HUES64 (cell line): ENCODE measurements around the gene RNF31.

Source experiments
- H3K27ac ChIP-seq: 2 replicates; pipeline ENCODE4 v1.7.0; 2013; ENCODE audit warnings: low read depth, low read length, inconsistent platforms
- H3K27me3 ChIP-seq: 2 replicates; pipeline ENCODE4 v1.6.1; 2013; ENCODE audit warnings: mild to moderate bottlenecking, low read length; ENCODE audit not compliant: insufficient read depth
- H3K36me3 ChIP-seq: 2 replicates; pipeline ENCODE4 v1.6.1; 2013; ENCODE audit warnings: mild to moderate bottlenecking, low read length; ENCODE audit not compliant: insufficient read depth
- H3K4me1 ChIP-seq: 2 replicates; pipeline ENCODE4 v1.6.1; 2013; ENCODE audit warnings: mild to moderate bottlenecking, low read length, moderate library complexity; ENCODE audit not compliant: insufficient read depth
- H3K4me3 ChIP-seq: 2 replicates; pipeline ENCODE4 v1.5.1; 2013; ENCODE audit warnings: mild to moderate bottlenecking, low read length, moderate library complexity
- H3K9ac ChIP-seq: 2 replicates; pipeline ENCODE4 v1.6.1; 2013; ENCODE audit warnings: mild to moderate bottlenecking, low read depth, low read length
- H3K9me3 ChIP-seq: 2 replicates; pipeline ENCODE4 v1.6.1; 2013; ENCODE audit warnings: low read depth, low read length; ENCODE audit not compliant: insufficient read depth
- WGBS: fragments of 150-250, 120-280 bp; methylation state at CpG from one replicate; pipeline ENCODE4 v1.1.7; 2013; ENCODE audit warnings: missing lambda C conversion rate; 5-methylcytosine and 5-hydroxymethylcytosine counted together

Gene RNF31

GRCh38 chr14:24121210-24121609 lies 26.1 kb upstream of the RNF31 start:
- no peak overlapping the region for H3K27ac ChIP-seq
- H3K36me3 ChIP-seq = peaks cover 64% of the 10 kb centered on the region
- H3K9me3 ChIP-seq = no peaks in the 10 kb centered on the region
- no peaks in the 10 kb centered on the region for H3K27me3 ChIP-seq
- WGBS = 96% methylated on average over 8 of the region's 8 CpGs
- no peak overlapping the region for H3K4me3 ChIP-seq
- no peak overlapping the region for H3K9ac ChIP-seq
- no peaks in the 10 kb centered on the region for H3K4me1 ChIP-seq

GRCh38 chr14:24122416-24122815 lies 24.9 kb upstream of the RNF31 start:
- H3K27me3 ChIP-seq = no peaks in the 10 kb centered on the region
- no peak overlapping the region for H3K27ac ChIP-seq
- peaks cover 55% of the 10 kb centered on the region for H3K36me3 ChIP-seq
- H3K9ac ChIP-seq = no peak overlapping the region
- WGBS = 98% methylated on average over 4 of the region's 4 CpGs
- no peak overlapping the region for H3K4me3 ChIP-seq
- no peaks in the 10 kb centered on the region for H3K4me1 ChIP-seq
- no peaks in the 10 kb centered on the region for H3K9me3 ChIP-seq

GRCh38 chr14:24122898-24123297 lies 24.4 kb upstream of the RNF31 start:
- peaks cover 51% of the 10 kb centered on the region for H3K36me3 ChIP-seq
- H3K4me3 ChIP-seq = no peak overlapping the region
- H3K27ac ChIP-seq = no peak overlapping the region
- H3K9me3 ChIP-seq = no peaks in the 10 kb centered on the region
- H3K4me1 ChIP-seq = no peaks in the 10 kb centered on the region
- no peaks in the 10 kb centered on the region for H3K27me3 ChIP-seq
- 91% methylated on average over 8 of the region's 8 CpGs for WGBS
- no peak overlapping the region for H3K9ac ChIP-seq

- WGBS = 88% methylated on average over 9 of the region's 9 CpGs
- Histone ChIP-seq H3K27me3 (no peaks in the 10 kb centered on the region), H3K4me3 (no peak overlapping the region), H3K4me1 (no peaks in the 10 kb centered on the region), H3K9ac (no peak overlapping the region), H3K9me3 (no peaks in the 10 kb centered on the region), H3K36me3 (peaks cover 42% of the 10 kb centered on the region), H3K27ac (no peak overlapping the region)
Observed at GRCh38 chr14:24123424-24124417, 23.6 kb upstream of the RNF31 start.

GRCh38 chr14:24126939-24127338 lies 20.4 kb upstream of the RNF31 start:
- Histone ChIP-seq H3K36me3 (peaks cover 16% of the 10 kb centered on the region), H3K4me3 (no peak overlapping the region), H3K27ac (no peak overlapping the region), H3K9ac (no peak overlapping the region), H3K27me3 (no peaks in the 10 kb centered on the region), H3K4me1 (no peaks in the 10 kb centered on the region), H3K9me3 (no peaks in the 10 kb centered on the region)

GRCh38 chr14:24127673-24128072 lies 19.6 kb upstream of the RNF31 start:
- Histone ChIP-seq H3K27ac (no peak overlapping the region), H3K36me3 (peaks cover 12% of the 10 kb centered on the region), H3K9ac (no peak overlapping the region), H3K9me3 (no peaks in the 10 kb centered on the region), H3K4me3 (no peak overlapping the region), H3K4me1 (no peaks in the 10 kb centered on the region), H3K27me3 (no peaks in the 10 kb centered on the region)
- WGBS = 99% methylated on average over 2 of the region's 2 CpGs

GRCh38 chr14:24129410-24129998 lies 17.8 kb upstream of the RNF31 start:
- Histone ChIP-seq H3K27me3 (no peaks in the 10 kb centered on the region), H3K27ac (no peak overlapping the region), H3K36me3 (no peaks in the 10 kb centered on the region), H3K4me1 (no peaks in the 10 kb centered on the region), H3K9me3 (no peaks in the 10 kb centered on the region), H3K9ac (no peak overlapping the region), H3K4me3 (no peak overlapping the region)
- 90% methylated on average over 7 of the region's 8 CpGs for WGBS

GRCh38 chr14:24130380-24130716 lies 16.9 kb upstream of the RNF31 start, which contains the start of gene FITM1:
TSS of gene FITM1 (plus strand) at chr14:24130659. CDS start at chr14:24131564, 905 bp downstream.
- 90% methylated on average over 5 of the region's 5 CpGs for WGBS
- H3K4me3 ChIP-seq = no peak within 1 kb of the TSS
- H3K9ac ChIP-seq = no peak within 1 kb of the TSS
- H3K9me3 ChIP-seq = no peaks in the 10 kb centered on the region
- no peak within 1 kb of the TSS for H3K27ac ChIP-seq
- H3K4me1 ChIP-seq = no peaks in the 10 kb centered on the region
- no peaks in the 10 kb centered on the region for H3K27me3 ChIP-seq
- H3K36me3 ChIP-seq = no peaks in the 10 kb centered on the region

GRCh38 chr14:24130717-24131548 lies 16.4 kb upstream of the RNF31 start:
- Histone ChIP-seq H3K4me1 (no peaks in the 10 kb centered on the region), H3K27me3 (no peaks in the 10 kb centered on the region), H3K9ac (no peak overlapping the region), H3K4me3 (no peak overlapping the region), H3K27ac (no peak overlapping the region), H3K36me3 (no peaks in the 10 kb centered on the region), H3K9me3 (no peaks in the 10 kb centered on the region)
- 87% methylated on average over 7 of the region's 7 CpGs for WGBS

- Histone ChIP-seq H3K4me3 (no peak overlapping the region), H3K27ac (no peak overlapping the region), H3K9me3 (no peaks in the 10 kb centered on the region), H3K9ac (no peak overlapping the region), H3K36me3 (no peaks in the 10 kb centered on the region), H3K4me1 (no peaks in the 10 kb centered on the region), H3K27me3 (0 out of 2 replicates have a peak, but pooled peaks cover 1% of the 10 kb centered on the region)
- 91% methylated on average over 15 of the region's 15 CpGs for WGBS
Observed at GRCh38 chr14:24131549-24131966, 15.7 kb upstream of the RNF31 start.
